Esophagus (tissue), 2 donors: Measurements from ENCODE around the gene SETDB1. TPM values are rescaled to one million over a fixed set of nuclear protein-coding genes. Genes with fewer than 3 reads are reported as not detected.
"Not testable (repeated sequence)": the region's sequence is repeated elsewhere in the genome, so short reads cannot be mapped to it uniquely, and the experiment has no call there.

Experiments used
- H3K27ac ChIP-seq, 2 donors: one replicate each; pipeline ENCODE4 v1.5.1; 2013; ENCODE audit warnings: low read depth in 2 of 2, mild to moderate bottlenecking in 2 of 2, inconsistent platforms in 1 of 2, low read length in 1 of 2, moderate library complexity in 1 of 2
- H3K27me3 ChIP-seq, 2 donors: one replicate each; pipeline ENCODE4 v1.6.1; 2013; ENCODE audit warnings: low read length in 2 of 2, control low read depth in 1 of 2, mild to moderate bottlenecking in 1 of 2; ENCODE audit not compliant: insufficient read depth in 2 of 2, control insufficient read depth in 1 of 2
- H3K36me3 ChIP-seq, 2 donors: one replicate each; pipeline ENCODE4 v1.6.1; 2013; ENCODE audit warnings: low read length in 1 of 2; ENCODE audit not compliant: control insufficient read depth in 2 of 2, insufficient read depth in 2 of 2
- H3K4me1 ChIP-seq, 2 donors: one replicate each; pipeline ENCODE4 v1.6.1; 2013; ENCODE audit warnings: low read length in 1 of 2; ENCODE audit not compliant: control insufficient read depth in 2 of 2, insufficient read depth in 2 of 2
- H3K4me3 ChIP-seq, 2 donors: one replicate each; pipeline ENCODE4 v1.5.1; 2013; ENCODE audit warnings: low read length in 2 of 2, mild to moderate bottlenecking in 2 of 2, low read depth in 1 of 2, moderate library complexity in 1 of 2
- H3K9me3 ChIP-seq, 2 donors: one replicate each; pipeline ENCODE4 v1.6.1; 2013; ENCODE audit warnings: mild to moderate bottlenecking in 2 of 2, low read depth in 1 of 2, low read length in 1 of 2, moderate library complexity in 1 of 2; ENCODE audit not compliant: control insufficient read depth in 2 of 2, insufficient read depth in 1 of 2
- WGBS, 2 donors: extraction: QIAGEN DNeasy Blood & Tissue Kit; methylation state at CpG; one replicate each; pipeline ENCODE4 v1.1.7; 2013; 5-methylcytosine and 5-hydroxymethylcytosine counted together
- polyA plus RNA-seq, 2 donors: library from polyadenylated mRNA; stranded (reverse); fragments of 200-250 nt; gene quantifications; one replicate each; pipeline ENCODE4 v1.2.3, GENCODE V29; 2013
- donor health status: healthy with polysubstance abuse.
- donor health status: Bipolar disorder and iron deficiency.

Gene SETDB1
- polyA plus RNA-seq: 10 to 100 TPM; 14.4 to 17.8 TPM

DNA sequence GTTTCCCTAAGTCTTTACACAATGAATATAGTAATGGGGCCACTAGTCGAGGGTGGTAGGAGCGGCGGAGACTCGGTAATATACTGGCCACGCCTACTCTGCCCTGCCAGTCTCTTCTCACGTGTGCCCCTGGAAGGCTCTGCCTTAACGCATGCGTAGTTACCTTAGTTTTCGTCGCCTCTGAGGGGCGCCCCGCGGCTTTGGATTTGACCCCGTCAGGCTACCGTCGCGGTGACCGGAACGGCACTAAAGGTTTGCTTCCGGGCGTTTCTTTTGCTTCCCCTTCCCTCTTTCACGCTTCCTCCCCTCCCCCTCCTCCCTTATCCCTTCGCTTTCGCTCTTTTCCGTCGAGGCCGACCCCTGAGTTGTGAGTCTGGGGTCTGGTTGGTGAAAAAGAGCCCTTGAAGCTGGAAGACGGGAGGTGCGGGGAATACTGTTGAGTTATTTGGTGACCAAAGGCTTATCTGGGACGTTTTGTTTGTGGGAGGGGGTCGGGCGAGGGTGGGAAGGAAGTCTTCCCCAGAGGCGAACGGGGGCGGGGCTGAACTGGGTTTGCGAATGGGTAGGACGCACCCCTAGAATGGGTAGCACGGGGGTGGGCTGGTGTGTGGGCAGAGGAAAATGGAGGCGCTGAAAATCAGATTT lies at the start of gene SETDB1:
TSS of gene SETDB1 (plus strand) at position 267 of the 645 bp plus-strand sequence. CDS start 1,352 bp downstream, outside the sequence.
- H3K36me3 ChIP-seq: no peaks in the 10 kb centered on the region
- peak within 1 kb of the TSS; percentile 89 to 94 for H3K27ac ChIP-seq
- no peaks in the 10 kb centered on the region for H3K27me3 ChIP-seq
- peak within 1 kb of the TSS; percentile 78 to 99 for H3K4me3 ChIP-seq
- H3K9me3 ChIP-seq: no peaks in the 10 kb centered on the region
- peaks cover 0 to 3% of the 10 kb centered on the region in 2 donors for H3K4me1 ChIP-seq
- 0 to 1% methylated on average over 39 of the region's 39 CpGs for WGBS, 2 donors

DNA sequence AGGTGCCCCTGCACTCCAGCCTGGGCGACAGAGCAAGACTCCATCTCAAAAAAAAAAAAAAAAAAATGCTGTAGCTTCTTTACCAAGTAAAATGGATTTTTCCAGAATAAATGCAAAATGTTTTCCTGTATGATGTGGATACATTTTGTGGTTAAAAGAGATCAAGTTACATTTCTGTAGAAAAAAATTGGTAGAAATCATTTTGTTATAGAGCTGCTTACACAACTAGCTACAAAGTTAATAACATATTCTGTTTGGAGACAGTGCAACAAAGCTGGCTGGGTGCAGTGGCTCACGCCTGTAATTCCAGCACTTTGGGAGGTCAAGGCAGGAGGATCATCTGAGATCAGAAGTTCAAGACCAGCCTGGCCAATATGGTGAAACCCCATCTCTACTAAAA lies 47.2 kb upstream of the SETDB1 start:
- not testable (repeated sequence) for H3K27me3 ChIP-seq, H3K4me3 ChIP-seq, H3K9me3 ChIP-seq, H3K36me3 ChIP-seq, H3K27ac ChIP-seq, H3K4me1 ChIP-seq
- WGBS, 2 donors: 95 to 96% methylated on average over 2 of the region's 2 CpGs

DNA sequence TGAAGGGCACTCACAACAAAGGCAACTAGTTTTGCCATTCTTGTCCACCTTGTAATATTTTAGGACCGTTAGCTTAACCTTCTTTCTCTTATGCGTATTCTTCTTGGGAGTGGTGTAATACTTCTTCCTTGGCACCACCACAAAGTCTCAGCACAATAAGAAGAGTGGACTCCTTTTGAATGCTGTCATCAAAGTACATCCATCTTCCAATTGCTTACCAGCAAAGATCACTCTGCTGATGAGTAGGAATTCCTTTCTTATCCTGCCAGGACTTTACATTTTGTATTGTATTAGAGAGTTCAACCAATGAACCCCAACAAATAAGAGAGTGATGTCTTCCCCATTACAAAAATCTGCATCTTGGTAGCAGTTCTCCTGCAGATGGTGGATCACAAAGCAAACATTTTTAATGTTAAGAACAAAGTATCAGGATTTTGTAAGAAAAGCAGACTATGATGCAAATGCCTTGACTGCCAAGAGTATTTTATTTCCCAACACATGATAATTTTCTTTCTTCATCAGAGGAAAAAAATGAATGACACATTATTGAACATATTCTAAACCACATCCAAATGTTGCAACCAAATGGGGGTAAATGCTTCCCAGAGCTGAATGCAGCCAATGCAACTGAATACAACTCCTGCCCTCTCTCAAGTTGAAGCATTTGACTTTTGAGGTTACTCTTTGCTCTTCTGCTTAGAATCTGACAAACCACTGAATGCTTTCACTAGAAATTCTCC lies 44.7 kb upstream of the SETDB1 start:
- no peak overlapping the region for H3K4me3 ChIP-seq
- H3K27me3 ChIP-seq: no peaks in the 10 kb centered on the region
- H3K27ac ChIP-seq: no peak overlapping the region
- H3K36me3 ChIP-seq: no peaks in the 10 kb centered on the region
- WGBS, 2 donors: 53 to 55% methylated on average over 2 of the region's 2 CpGs
- H3K4me1 ChIP-seq: no peaks in the 10 kb centered on the region
- H3K9me3 ChIP-seq: no peaks in the 10 kb centered on the region

DNA sequence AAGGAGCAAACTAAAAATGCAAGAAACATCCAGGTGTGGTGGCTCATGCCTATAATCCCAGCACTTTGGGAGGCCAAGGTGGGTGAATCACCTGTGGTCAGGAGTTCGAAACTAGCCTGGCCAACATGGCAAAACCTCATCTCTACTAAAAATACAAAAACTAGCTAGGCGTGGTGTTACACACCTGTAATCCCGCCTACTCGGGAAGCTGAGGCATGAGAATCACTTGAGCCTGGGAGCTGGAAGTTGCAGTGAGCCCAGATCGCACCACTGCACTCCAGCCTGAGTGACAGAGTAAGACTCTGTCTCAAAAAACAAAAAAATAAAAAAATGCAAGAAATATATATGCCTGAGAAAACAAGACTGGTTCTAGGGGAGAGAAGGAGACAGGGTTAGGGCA lies 43.0 kb upstream of the SETDB1 start:
- not testable (repeated sequence) for H3K9me3 ChIP-seq, H3K36me3 ChIP-seq, H3K4me1 ChIP-seq, H3K27me3 ChIP-seq, H3K27ac ChIP-seq, H3K4me3 ChIP-seq
- WGBS, 2 donors: 87% methylated on average over 5 of the region's 5 CpGs

DNA sequence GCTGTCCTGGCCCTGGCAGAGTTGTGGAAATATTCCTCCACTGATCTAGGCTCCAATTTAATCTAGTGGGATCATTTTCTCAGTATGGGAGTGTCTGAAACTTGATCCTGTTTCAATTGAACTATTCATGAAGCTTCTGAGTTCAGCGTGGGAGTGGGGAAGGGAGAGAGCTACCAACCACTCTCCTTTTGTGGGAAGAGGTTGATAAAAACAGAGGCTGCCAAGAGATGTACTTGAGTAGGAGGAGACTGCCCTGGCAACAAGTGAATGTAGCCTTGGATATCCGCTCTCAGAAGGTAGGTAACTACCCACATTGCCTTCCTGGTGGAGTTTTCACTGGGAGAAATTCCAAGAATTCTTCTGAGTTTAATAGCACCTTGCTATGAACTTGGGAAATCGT lies 39.1 kb upstream of the SETDB1 start, which contains the start of gene CTXND2:
TSS of gene CTXND2 (plus strand) at position 119 of the 400 bp plus-strand sequence. CDS start 25,179 bp downstream, outside the sequence.
- H3K36me3 ChIP-seq: no peaks in the 10 kb centered on the region
- no peak within 1 kb of the TSS for H3K4me3 ChIP-seq
- no peaks in the 10 kb centered on the region for H3K27me3 ChIP-seq
- no peaks in the 10 kb centered on the region for H3K9me3 ChIP-seq
- no peaks in the 10 kb centered on the region for H3K4me1 ChIP-seq
- no peak within 1 kb of the TSS for H3K27ac ChIP-seq
- WGBS, 2 donors: 38% methylated on average over 3 of the region's 3 CpGs

DNA sequence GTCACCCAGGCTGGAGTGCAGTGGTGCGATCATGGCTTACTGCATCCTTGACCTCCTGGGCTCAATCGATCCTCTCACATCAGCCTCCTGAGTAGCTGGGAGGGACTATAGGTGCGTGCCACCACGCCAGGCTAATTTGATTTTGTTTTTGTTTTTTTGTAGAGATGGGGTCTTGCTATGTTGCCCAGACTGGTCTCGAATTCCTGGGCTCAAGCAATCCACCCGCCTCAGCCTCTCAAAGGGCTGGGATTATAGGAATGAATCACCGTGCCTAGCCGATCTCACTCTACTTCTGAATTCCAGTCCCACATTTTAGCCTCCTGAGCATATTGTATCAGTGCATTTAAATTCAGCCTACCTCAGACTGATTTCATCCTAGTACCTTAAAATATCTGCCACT lies 37.4 kb upstream of the SETDB1 start:
- Histone ChIP-seq H3K27me3 (no peaks in the 10 kb centered on the region), H3K4me3 (no peak overlapping the region), H3K9me3 (no peaks in the 10 kb centered on the region), H3K36me3 (no peaks in the 10 kb centered on the region), H3K4me1 (no peaks in the 10 kb centered on the region), H3K27ac (no peak overlapping the region)
- 90 to 93% methylated on average over 8 of the region's 8 CpGs for WGBS, 2 donors

DNA sequence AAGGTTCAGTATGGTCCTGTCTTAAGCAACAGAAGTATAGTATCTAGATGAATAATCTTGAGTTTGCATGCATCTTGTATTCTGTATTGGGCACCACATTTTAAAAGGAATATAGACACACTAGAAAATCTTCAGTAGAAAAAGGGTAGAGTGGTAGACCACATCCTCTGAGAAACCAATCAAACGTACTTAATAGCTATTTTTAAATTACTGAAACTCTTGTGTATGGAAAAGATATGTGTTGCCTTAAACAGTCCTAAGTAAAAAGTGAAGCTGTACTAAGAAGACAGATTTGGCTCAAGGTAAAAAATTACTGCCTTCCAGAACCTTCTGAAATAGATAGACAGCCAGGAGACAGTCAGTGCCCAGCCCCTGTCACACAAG lies 36.1 kb upstream of the SETDB1 start:
- no peaks in the 10 kb centered on the region for H3K4me1 ChIP-seq

DNA sequence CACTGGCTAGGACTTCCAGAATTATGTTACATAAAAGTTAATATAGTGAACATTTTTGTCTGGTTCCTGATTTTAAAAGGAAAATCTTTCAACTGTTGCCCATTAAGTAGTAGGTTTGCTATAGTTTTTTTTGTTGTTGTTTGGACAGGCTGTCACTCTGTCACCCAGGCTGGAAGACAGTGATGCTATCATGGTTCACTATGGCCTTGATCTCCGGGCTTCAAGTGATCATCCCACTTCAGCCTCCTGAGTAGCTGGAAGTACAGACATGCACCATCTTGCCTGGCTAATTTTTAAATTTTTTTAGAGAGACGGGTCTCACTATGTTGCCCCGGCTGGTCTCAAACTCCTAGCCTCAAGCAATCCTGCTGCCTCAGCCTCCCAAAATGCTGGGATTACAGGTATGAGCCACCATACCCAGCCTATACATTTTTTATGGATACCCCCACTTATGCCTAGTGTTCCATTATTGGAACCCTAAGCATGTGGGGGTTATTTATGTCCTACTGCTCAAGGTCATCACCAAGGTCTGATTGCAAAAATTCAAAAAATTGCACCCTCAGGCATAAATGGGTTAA lies 32.7 kb upstream of the SETDB1 start:
- H3K36me3 ChIP-seq: no peaks in the 10 kb centered on the region
- H3K27me3 ChIP-seq: no peaks in the 10 kb centered on the region
- WGBS, 2 donors: 89% methylated on average over 3 of the region's 3 CpGs
- no peak overlapping the region for H3K4me3 ChIP-seq
- H3K27ac ChIP-seq: no peak overlapping the region
- H3K9me3 ChIP-seq: no peaks in the 10 kb centered on the region
- H3K4me1 ChIP-seq: no peaks in the 10 kb centered on the region

More for the DNA sequence above, 36.1 kb upstream of the SETDB1 start:
- Histone ChIP-seq H3K36me3 (no peaks in the 10 kb centered on the region), H3K27me3 (no peaks in the 10 kb centered on the region), H3K27ac (no peak overlapping the region), H3K4me3 (no peak overlapping the region), H3K9me3 (no peaks in the 10 kb centered on the region)
- WGBS, 2 donors: 53 to 61% methylated on average over 1 of the region's 1 CpG

DNA sequence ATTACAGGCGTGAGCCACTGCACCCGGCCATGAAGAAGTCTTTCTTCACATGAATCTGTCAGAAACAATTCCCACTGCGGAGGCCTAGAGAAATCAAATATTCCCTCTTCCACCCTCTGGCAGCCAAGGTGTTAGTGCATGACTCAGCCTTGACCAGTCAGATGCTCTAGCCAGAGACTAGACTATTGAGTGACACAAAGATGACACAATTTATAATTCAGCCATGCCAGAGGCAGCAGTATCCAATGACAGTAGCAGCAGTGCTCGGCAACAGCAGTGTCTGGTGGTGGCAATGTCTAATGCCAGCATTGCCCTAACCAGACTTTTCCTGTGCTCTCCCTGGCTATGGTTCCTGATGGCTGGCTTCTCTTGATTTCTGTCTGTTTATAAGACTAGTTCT lies 30.5 kb upstream of the SETDB1 start:
- Histone ChIP-seq H3K27ac (no peak overlapping the region), H3K4me3 (no peak overlapping the region), H3K4me1 (no peaks in the 10 kb centered on the region), H3K27me3 (no peaks in the 10 kb centered on the region), H3K9me3 (no peaks in the 10 kb centered on the region), H3K36me3 (no peaks in the 10 kb centered on the region)
- 80 to 91% methylated on average over 4 of the region's 4 CpGs for WGBS, 2 donors
